ENCODE measurements around the gene ZFAND6.
"Not testable (repeated sequence)": the region's sequence is repeated elsewhere in the genome, so short reads cannot be mapped to it uniquely, and the experiment has no call there.

The ZFAND6 gene

DNA sequence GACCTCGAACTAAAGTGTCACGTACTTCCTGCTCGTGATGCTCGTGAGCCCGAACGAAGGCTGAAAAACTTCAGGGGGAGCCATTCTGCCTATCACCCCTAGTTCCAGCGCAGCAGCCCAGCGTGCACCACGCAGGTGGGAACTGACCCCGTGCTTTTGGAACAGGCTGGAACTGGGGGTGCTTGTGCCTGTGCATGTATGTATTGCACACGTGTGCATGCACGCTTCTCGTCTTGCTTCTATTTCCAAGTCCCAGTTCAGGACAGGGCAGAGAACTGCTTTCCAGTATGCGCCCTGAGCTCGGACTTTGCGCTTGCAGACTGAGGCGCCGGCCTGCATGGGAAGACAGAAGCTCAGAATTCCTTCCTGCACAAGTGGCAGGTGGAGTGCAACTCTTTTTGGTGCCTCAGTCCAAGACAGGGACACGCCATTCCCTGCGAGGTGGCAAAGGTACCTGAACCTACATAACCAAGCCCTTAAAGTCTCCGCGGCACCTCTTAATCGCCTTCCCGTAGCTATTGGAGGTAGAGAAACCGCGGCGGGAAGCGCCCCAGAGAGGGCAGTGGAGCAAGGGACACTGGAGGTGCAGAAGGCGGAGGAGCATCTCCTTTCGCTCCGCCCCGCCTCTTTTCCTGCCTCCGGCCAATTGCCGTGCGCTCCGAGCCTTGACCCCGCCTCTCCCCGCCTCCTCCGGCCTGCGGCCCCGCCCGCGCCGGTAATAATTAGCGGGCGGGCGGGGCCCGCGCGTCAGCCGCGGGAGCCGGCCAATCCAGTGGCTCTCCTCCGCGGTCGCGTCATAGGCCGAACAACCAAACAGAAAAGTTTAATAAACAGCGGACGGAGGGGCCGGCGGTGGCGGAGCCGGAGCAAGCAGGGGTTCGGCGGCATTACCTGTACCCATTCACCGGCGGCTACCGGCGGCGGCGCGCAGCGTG lies at the start of gene ZFAND6:
TSS of gene ZFAND6 (plus strand) at position 826 of the 935 bp plus-strand sequence. CDS start 60,669 bp downstream, outside the sequence.
- peak; percentile 70 to 97 (median 91) for DNase-seq

DNA sequence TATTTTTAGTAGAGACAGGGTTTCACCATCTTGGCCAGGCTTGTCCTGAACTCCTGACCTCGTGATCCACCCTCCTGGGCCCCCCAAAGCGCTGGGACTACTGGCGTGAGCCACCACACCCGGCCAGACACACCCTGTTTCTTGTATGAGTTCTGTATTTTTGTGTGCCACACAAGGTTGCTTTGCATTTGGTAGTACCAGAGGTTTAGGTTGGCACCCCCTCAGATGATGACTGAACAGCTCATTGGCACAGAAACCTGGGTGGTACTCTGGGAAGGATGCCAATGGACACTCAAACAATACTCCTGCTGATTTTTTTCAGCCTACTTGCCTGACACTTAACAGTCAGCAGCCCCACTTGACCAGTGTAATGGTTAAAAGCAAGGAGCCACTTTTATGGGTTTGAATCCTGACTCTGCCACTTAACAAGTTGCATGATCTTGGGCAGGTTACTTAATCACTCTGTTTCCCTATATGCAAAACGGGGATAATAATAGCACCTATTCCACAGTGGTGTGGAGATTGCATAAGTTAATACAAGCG lies 49.3 kb upstream of the ZFAND6 start:
- no peak for DNase-seq

DNA sequence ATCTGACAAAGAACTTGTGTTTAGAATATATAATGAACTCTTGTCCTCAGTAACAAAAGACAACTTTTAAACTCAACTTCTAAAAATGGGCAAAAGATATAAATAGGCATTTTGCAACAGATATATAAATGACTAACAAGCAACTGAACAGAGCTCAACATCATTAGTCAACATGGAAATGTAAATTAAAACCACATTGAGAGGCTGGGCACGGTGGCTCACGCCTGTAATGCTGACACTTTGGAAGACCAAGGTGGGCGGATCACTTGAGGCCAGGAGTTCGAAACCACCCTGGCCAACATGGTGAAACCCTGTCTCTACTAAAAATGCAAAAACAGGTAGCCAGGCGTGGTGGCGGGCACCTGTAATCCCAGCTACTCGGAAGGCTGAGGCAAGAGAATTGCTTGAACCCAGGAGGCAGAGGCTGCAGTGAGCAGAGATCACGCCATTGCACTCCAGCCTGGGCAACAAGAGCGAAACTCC lies 48.4 kb upstream of the ZFAND6 start:
- DNase-seq, result not testable (repeated sequence)

DNA sequence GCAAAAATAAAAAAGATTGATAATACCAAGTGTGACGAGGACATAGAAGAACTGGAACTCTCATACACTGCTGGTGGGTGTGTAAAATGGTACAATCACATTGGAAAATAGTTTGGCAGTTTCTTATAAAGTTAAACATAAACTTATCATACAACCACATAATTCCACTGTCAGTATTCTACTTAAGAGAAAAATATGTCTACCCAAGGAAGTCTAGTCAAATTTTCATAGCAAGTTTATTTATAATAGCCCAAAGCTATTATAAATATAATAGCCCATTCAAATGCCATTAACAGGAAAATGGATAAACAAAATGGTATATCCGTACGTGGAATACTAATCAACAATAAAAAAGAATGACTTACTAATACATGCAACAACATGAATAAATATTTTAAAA lies 47.9 kb upstream of the ZFAND6 start:
- DNase-seq, result no peak

DNA sequence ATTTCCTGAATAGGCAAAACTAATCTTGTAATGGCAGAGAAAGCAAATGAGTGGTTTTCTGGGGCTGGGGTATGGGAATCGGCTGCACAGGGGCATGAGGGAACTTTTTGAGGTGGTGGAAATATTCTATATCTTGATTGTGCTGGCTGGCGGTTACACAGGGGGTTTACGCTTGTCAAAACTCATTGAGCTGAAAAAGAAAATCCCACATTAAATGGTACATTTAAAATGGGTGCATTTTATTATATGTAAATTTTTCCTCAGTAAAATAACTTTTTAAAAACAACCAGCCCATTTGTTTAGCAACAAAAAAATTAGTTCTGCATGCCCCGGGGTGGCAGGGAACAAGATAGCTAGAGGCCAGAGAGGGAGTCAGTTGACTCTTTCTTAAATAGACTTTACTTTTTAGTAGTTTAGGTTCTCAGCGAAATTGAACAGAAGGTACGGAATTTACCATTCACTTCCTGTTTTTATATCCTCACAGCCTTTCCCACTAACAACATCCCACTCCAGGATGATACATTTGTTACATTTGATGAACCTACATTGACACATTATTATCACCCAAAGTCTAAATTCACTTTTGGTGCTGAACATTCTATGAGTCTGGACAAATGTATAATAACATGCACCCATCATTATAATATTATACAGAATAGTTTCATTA lies 47.3 kb upstream of the ZFAND6 start:
- DNase-seq, result no peak

DNA sequence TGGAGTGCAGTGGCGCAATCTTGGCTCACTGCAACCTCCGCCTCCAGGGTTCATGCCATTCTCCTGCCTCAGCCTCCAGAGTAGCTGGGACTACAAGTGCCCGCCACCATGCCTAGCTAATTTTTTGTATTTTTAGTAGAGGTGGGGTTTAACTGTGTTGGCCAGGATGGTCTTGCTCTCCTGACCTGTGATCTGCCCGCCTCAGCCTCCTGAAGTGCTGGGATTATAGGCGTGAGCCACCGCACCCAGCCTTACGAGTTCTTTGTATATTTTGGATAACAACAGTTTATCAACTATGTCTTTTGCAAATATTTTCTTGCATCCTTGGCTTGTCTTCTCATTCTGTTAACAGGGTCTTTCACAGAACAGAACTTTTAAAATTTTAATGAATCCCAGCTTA lies 45.3 kb upstream of the ZFAND6 start:
- not testable (repeated sequence) for DNase-seq

DNA sequence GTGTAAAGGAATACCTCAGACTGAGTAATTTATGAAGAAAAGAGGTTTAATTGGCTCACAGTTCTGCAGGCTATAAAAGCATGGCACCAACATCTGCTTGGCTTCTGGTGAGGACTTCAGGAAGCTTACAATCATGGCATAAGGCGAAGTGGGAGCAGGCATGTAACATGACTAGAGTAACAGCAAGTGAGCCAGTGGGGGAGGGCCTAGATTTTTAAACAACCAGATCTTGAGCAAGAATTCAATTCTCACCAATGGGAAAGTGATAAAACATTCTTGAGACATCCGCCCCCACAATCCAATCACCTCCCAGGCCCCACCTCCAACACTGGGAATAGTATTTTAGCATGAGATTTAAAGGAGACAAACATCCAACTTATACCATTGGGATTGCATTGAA lies 44.3 kb upstream of the ZFAND6 start:
- no peak for DNase-seq

DNA sequence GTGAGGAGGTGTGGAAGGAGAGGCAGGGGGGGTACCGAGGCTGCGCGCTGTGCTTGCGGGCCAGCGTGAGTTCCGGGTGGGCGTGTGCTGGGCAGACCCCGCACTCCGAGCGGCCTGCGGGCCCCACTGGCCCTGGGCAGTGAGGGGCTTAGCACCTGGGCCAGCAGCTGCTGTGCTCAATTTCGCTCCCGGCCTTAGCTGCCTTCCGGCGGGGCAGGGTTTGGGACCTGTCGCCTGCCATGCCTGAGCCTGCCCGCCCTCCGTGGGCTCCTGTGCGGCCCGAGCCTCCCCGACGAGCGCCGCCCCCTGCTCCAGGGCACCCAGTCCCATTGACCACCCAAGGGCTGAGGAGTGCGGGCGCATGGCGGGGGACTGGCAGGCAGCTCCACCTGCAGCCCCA lies 43.0 kb upstream of the ZFAND6 start:
- DNase-seq, result not testable (repeated sequence)

DNA sequence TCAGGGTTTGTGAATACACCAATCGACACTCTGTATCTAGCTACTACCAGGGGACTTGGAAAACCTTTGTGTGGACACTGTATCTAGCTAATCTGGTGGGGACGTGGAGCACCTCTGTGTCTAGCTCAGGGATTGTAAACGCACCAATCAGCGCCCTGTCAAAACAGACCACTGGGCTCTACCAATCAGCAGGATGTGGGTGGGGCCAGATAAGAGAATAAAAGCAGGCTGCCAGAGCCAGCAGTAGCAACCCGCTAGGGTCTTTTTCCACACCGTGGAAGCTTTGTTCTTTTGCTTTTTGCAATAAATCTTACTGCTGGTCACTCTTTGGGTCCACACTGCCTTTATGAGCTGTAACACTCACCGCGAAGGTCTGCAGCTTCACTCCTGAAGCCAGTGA lies 42.3 kb upstream of the ZFAND6 start:
- not testable (repeated sequence) for DNase-seq

DNA sequence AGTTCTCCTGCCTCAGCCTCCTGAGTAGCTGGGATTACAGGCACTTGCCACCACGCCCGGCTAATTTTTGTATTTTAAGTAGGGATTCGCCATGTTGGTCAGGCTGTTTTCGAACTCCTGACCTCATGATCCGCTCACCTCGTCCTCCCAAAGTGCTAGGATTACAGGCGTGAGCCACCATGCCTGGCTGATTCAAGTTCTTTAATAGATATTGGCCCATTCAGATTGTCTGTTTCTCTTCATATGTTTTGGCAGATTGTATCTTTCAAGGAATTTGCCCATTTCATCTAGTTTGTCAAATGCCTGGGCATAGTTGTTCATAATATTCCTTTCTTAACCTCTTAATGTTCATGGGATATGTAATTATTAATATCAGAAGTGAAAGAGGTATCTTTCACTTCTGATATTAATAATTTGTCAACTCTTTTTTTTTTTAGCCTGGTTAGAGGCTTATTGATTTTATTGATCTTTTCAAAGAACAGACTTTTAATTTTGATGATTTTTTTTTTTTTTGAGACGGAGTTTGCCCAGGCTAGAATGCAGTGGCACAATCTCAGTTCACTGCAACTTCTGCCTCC lies 40.2 kb upstream of the ZFAND6 start:
- DNase-seq, result no peak

DNA sequence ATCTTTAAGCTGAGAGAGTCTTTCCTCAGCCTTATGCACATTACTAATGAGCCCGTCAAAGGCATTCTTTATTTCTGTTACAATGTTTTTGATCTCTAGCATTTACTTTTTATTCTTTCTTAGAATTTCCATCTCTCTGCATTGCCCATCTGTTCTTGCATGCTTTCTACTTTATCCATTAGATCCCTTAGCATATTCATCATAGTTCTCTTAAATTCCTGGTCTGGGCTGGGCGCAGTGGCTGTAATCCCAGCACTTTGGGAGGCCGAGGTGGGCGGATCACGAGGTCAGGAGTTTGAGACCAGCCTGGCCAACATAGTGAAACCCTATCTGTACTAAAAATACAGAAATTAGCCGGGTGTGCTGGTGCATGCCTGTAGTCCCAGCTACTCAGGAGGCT lies 39.3 kb upstream of the ZFAND6 start:
- not testable (repeated sequence) for DNase-seq

DNA sequence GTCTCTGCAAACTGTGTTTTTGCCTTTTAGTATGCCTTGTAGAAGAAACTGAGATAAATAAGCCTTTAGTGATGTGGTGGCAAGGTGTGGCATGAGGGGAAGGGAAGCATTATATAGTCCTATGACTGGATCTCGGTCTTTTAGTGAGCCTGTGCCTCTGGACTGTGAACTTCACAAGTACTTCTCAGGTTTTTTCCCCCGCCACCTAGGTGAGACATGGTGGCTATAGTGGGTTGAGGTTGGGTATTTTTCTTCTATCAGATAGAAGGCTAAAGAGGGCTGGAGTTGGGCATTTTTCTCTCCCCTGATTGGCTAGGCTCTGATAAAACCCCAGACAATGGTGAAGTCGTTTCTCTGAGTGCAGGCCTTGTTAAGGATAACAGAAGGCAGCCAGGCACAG lies 38.7 kb upstream of the ZFAND6 start:
- DNase-seq, result no peak

DNA sequence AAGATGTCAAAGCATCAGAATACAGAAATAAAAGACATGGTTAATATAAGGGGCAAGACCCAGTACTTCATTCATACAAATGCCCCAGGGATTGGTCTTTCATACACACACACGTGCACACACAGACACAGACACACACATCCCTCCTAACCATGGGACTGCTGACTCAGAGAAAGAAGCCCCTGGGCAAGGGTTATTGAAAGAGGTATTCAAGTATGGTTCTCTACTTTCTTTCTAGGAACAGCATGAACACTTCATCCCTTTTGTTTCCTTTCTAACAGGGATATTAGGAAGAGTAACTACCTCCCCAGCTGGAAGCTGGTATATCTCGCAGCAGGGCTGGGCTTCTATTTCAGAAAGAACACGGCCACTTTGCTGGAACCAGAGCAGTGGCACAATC lies 33.2 kb upstream of the ZFAND6 start:
- no peak for DNase-seq

DNA sequence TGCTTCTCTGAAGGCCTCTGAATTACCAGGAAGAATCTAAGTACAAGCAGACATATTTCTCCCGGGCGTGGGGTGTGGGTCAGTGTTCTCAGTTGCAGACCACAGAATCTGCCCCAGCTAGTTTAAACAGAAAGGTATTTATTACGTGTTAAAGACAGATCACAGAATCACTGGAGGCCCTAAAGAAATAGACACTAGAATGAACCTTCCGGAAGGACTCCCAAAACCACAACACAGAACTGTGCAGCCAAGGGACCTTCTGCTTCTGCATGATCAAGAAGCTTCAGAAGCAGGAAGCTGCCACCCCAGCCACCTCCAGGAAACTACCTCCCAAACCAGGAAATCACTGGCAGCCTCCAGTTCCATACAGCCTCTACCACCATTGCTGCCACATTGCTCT lies 32.7 kb upstream of the ZFAND6 start:
- DNase-seq, result no peak

DNA sequence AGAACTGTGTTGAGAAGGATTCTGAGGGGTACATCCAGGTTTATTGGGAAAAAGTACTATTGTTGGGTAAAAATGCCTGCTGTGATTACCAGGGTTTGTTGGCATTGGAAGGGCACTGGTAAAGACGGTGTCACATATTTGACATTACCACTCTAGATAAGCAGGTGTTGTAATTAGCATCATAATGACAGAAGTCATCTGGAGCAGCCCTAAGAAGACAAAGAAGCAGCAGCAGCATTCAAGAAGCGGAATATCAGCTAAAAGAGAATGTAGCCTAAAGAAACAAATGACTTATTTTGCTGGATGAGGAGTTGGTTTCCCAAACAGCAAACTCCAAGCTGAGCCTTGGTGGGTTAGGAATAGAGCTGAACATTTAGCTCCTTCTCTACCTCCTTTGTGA lies 30.5 kb upstream of the ZFAND6 start:
- DNase-seq, result no peak

DNA sequence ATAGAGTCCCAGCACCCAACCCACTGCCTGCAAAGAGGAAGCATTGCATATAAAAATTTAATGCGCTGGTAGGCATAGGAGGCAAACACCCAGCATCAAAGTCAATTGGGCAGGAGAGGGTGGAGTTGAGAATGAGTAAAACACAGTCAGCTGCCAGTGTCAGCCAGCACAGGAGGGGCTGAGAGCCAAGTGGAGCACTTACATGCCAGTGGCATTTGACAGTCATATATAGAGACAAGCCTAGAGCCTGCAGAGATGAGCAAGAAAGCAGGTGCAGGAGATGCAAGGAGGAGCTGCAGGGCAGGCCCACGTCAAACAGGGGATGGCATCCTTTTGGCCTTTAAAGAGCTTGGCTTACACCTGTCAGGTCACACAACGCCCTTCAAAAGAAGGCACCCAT lies 27.6 kb upstream of the ZFAND6 start:
- no peak for DNase-seq

DNA sequence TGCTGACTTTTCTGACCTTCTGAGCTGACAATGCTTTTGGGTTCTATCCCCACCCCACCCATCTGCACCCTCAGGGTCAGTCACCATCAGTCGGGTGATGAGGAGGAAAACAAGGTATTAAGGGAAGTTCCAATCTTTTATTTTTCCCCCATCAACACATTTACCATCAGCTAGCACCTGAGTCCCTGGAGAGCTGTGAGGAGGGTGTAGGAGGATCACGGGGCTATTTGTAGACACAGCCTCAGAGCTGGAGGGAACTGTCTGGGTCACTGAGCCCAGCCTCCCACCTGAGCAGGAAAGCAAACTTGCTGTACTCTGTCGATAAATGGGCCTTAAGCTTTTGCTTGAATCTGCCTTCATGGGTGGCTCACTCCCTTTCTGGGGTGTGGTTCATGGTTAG lies 24.8 kb upstream of the ZFAND6 start:
- no peak for DNase-seq

DNA sequence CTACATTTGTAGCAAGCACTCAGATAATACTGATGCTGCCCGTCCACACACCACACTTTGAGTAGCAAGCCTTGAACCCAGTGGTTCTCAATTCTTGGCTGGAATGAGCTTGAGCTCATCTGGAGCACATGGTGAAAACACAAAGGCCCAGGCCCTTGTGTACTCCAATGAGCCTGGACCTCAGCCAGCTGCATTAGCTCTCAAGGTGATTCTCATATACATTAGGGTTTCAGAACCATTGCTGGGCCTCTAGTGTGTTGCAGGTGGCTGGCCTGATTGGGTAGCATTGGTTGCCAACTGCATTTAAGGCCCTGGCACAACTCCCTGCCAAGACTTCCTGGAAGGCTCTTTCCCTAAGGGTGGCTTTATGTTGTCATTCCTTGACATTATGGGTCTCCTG lies 23.4 kb upstream of the ZFAND6 start:
- no peak for DNase-seq

DNA sequence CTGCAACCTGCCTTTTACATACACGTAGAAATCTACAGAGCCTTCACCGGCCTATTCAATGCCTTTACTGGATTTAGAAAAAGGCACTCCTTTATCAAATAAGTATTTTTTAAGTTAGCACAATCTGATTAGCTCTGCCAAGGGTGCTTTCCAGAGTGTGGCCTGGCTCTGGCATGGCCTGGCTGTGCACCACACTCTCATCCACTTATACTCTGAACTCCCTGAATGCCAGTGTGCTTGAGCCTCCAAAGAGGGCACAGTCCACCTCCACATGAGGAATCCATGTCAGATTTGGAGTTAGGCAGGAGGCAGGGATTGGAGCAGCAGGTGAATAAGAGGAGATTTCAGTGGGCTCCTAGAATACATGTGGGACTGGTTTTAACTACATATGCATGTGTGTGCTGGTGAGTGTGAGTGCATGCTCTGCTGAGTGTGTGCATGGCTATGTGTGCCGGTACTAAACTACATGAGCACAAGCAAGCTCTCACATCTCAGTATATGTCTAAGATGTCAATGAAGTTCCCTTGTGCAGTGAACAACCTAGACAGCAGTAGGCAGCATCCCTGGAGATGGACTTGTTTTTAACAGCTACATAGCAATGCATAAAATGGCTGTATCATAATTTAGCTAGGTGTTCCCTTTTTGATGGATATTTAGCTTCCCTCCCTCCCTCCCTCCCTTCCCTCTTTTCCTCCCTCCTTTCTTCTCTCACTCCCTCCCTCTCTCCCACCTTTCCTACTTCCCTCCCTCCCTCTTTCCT lies 17.8 kb upstream of the ZFAND6 start:
- DNase-seq, result no peak

DNA sequence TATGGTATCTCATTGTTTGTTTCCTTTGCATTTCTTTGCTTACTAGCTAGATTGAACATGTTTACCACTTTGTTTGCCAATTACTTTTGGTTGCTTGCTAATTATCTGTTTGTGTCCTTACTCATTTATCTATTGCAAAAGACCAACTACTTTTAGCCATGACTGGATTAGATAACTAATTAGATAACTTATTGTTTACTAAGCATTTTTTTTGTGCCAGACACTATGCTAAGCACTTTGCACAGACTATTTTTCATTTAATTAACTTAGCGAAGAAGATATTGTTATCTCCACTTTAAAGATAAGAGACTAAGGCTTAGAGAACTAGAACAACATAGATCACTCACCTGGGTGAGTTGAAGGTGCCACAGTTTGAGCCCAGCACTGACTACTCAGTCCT lies 16.9 kb upstream of the ZFAND6 start:
- no peak for DNase-seq

DNA sequence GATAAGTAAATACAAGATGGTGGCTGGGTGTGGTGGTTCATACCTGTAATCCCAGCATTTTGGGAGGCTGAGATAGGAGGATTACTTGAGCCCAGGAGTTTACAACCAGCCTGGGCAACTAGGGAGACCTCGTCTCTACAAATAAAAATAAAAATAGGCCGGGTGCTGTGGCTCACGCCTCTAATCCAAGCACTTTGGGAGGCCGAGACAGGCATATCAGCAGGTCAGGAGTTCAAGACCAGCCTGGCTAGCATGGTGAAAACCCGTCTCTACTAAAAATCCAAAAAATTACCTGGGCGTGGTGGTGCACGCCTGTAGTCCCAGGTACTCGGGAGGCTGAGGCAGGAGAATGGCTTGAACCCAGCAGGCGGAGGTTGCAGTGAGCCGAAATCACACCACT lies 14.3 kb upstream of the ZFAND6 start:
- not testable (repeated sequence) for DNase-seq

DNA sequence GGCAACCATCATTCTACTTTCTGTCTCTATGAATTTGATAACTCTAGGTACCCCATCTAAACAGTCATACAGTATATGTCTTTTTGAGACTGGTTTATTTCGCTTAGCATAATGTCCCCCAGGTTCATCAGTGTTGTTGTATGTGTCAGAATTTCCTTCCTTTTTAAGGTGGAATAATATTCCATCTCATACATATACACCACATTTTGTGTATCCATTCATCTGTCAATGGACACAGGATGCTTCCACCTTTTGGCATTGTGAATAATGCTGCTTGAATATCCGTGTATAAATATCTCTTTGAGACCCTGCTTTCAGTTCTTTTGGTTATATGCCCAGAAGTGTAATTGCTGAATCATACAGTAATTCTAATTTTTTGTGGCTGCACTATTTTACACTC lies 10.4 kb upstream of the ZFAND6 start:
- no peak for DNase-seq
